GM12878 (cell line): ENCODE measurements around the gene FBF1. TPM values are rescaled to one million over a fixed set of nuclear protein-coding genes. Genes with fewer than 3 reads are reported as not detected.

Experiments
- EP300 ChIP-seq, 2 experiments: fragments of 150-350 bp in 1 of 2; IDR thresholded peaks; 2 replicates each; pipeline ENCODE4 v1.6.1; 2011 to 2012; ENCODE audit warnings: low read depth in 2 of 2, low read length in 2 of 2, borderline replicate concordance in 1 of 2, improper control_type of control experiment in 1 of 2, inconsistent platforms in 1 of 2; ENCODE audit not compliant: control insufficient read depth in 1 of 2
- KLF5 ChIP-seq: fragments of 450-650 bp; IDR thresholded peaks from 2 replicates; pipeline ENCODE4 v1.6.1; 2014; ENCODE audit warnings: mild to moderate bottlenecking; ENCODE audit not compliant: partially characterized antibody
- NFYA ChIP-seq: IDR thresholded peaks from 2 replicates; pipeline ENCODE4 v1.6.1; 2011; ENCODE audit warnings: low read depth, mild to moderate bottlenecking, low read length, improper control_type of control experiment, borderline replicate concordance
- NR2F1 ChIP-seq: fragments of 450-650 bp; conservative IDR thresholded peaks from 2 replicates; pipeline ENCODE4 v1.6.1; 2017; ENCODE audit warnings: mild to moderate bottlenecking
- RB1 ChIP-seq: fragments of 450-650 bp; formaldehyde crosslinking; IDR thresholded peaks from 2 replicates; pipeline ENCODE4 v1.6.1; 2017; ENCODE audit warnings: mild to moderate bottlenecking, borderline replicate concordance
- RCOR1 ChIP-seq: conservative IDR thresholded peaks from 2 replicates; pipeline ENCODE4 v1.6.1; 2012; ENCODE audit warnings: low read depth, low read length, improper control_type of control experiment
- SP1 ChIP-seq: IDR thresholded peaks from one replicate; pipeline ENCODE4 v1.6.1; 2011; ENCODE audit warnings: low read depth, low read length
- STAT1 ChIP-seq: fragments of 450-650 bp; conservative IDR thresholded peaks from 2 replicates; pipeline ENCODE4 v1.6.1; 2014; ENCODE audit warnings: antibody characterized with exemption, mild to moderate bottlenecking
- TCF7 ChIP-seq: IDR thresholded peaks from 2 replicates; pipeline ENCODE4 v1.6.1; 2014; ENCODE audit warnings: antibody characterized with exemption, borderline replicate concordance
- ZBED1 ChIP-seq: IDR thresholded peaks from 2 replicates; pipeline ENCODE4 v1.6.1; 2016; ENCODE audit warnings: borderline replicate concordance
- ZNF207 ChIP-seq: fragments of 450-650 bp; IDR thresholded peaks from 2 replicates; pipeline ENCODE4 v1.6.1; 2014; ENCODE audit warnings: antibody characterized with exemption, mild to moderate bottlenecking, borderline replicate concordance
- polyA plus RNA-seq, 11 experiments: library from polyadenylated mRNA; depleted of rRNA in 4 of 11; unstranded in 6 of 11; stranded (reverse) in 5 of 11; fragments of >200 nt; fragmentation: Nextera tagmentation in 4 of 11; fragmentation: Illumina TruSeq in 1 of 11; extraction: Ambion mirVana in 4 of 11; extraction: Trizol in 1 of 11; gene quantifications; 1 replicate in 1 of 11; 2 replicates in 10 of 11; pipeline versions ENCODE4 v1.2.1 to v1.2.3, GENCODE V29; 2011 to 2016; ENCODE audit warnings: inconsistent platforms in 2 of 11, missing spikeins in 2 of 11, low read depth in 1 of 11
- total RNA-seq, 4 experiments: library from RNA; depleted of rRNA in 3 of 4; stranded (reverse); fragments of >200 nt in 3 of 4; fragmentation: Illumina TruSeq in 1 of 4; extraction: Trizol in 1 of 4; gene quantifications; 2 replicates each; pipeline versions ENCODE4 v1.2.1 to v1.2.3, GENCODE V29; 2013 to 2021
- TF ChIP-seq, protein P1 (sequence below): fragments of 450-650 bp; IDR thresholded peaks from 2 replicates; pipeline ENCODE4 v1.6.1; 2017; ENCODE audit warnings: antibody characterized with exemption, mild to moderate bottlenecking, moderate library complexity
- TF ChIP-seq, protein P2 (sequence below): IDR thresholded peaks from 2 replicates; pipeline ENCODE4 v1.6.1; 2012; ENCODE audit warnings: improper control_type of control experiment, low read depth, low read length; ENCODE audit not compliant: insufficient replicate concordance
- TF ChIP-seq, protein P3 (sequence below): IDR thresholded peaks from 2 replicates; pipeline ENCODE4 v1.6.1; 2011; ENCODE audit warnings: borderline replicate concordance, low read depth, mild to moderate bottlenecking, moderate library complexity, mixed read lengths, low read length; ENCODE audit not compliant: insufficient read depth; ENCODE audit errors: extremely low read length
- TF ChIP-seq, protein P4 (sequence below): fragments of 450-650 bp; IDR thresholded peaks from 2 replicates; pipeline ENCODE4 v1.6.1; 2017; ENCODE audit warnings: mild to moderate bottlenecking, low read depth, inconsistent platforms; ENCODE audit not compliant: poor library complexity, severe bottlenecking
- TF ChIP-seq, protein P5 (sequence below): IDR thresholded peaks from 2 replicates; pipeline ENCODE4 v1.6.1; 2011; ENCODE audit warnings: low read depth, low read length, improper control_type of control experiment, borderline replicate concordance

FBF1 gene
- total and polyA plus RNA-seq, 10 of the 15 experiments (the other 5 are each of a cell fraction or from before 2014, with no cell fraction given), result 0.29 to 15.0 (median 7.0) TPM

DNA sequence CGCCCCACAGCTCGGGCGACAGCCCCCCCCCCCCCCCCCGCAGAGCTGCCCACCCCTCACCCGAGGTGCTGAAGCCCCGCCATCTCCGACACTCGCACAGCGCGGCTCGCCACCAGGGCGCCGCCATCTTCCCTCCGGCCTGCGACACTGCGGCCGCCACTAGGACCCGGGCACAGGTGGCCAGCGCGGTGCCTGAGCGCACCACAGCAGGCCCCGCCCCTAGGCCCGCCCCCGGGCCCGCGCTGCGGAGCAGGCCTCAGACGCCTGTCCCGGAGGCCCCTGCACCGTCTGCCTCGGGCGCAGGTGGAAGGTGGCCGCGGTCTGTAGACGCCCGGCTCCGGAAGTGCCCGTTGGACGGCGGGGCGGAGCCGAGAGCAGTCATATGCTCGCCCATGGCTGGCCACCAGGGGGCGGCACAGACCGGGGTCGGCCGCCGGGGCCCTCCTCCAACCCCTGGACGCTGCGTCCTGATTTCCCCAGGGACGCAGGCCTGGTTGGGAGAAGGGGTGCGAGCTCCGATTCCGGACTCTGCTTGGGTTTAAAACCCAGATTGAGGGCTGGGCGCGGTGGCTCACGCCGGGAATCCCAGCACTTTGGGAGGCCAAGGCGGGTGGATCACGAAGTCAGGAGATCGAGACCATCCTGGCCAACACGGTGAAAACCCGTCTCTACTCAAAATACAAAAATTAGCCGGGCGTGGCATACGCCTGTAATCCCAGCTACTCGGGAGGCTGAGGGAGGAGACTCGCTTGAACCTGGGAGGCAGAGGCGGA is 35.9 kb downstream of the FBF1 start, which contains the start of gene MRPL38 (continued):
- TF ChIP-seq, protein P1, sequence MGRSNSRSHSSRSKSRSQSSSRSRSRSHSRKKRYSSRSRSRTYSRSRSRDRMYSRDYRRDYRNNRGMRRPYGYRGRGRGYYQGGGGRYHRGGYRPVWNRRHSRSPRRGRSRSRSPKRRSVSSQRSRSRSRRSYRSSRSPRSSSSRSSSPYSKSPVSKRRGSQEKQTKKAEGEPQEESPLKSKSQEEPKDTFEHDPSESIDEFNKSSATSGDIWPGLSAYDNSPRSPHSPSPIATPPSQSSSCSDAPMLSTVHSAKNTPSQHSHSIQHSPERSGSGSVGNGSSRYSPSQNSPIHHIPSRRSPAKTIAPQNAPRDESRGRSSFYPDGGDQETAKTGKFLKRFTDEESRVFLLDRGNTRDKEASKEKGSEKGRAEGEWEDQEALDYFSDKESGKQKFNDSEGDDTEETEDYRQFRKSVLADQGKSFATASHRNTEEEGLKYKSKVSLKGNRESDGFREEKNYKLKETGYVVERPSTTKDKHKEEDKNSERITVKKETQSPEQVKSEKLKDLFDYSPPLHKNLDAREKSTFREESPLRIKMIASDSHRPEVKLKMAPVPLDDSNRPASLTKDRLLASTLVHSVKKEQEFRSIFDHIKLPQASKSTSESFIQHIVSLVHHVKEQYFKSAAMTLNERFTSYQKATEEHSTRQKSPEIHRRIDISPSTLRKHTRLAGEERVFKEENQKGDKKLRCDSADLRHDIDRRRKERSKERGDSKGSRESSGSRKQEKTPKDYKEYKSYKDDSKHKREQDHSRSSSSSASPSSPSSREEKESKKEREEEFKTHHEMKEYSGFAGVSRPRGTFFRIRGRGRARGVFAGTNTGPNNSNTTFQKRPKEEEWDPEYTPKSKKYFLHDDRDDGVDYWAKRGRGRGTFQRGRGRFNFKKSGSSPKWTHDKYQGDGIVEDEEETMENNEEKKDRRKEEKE, result no peak
- TF ChIP-seq TCF7, result no peak
- TF ChIP-seq SP1, result peak; percentile 55
- TF ChIP-seq STAT1, result peak; percentile 92; the same call in 1 of the 2 replicates
- no peak for TF ChIP-seq NFYA
- peak; percentile 97 for TF ChIP-seq ZNF207
- TF ChIP-seq ZBED1, result no peak
- no peak; a peak in 1 of 4 replicates for TF ChIP-seq EP300 (IDR thresholded peaks at IDR 0.05; ENCODE audit: borderline replicate concordance in 1 of 2, control insufficient read depth in 1 of 2, low read depth in 2 of 2, low read length in 2 of 2)
- peak; percentile 98 for TF ChIP-seq RB1
- TF ChIP-seq, protein P2, sequence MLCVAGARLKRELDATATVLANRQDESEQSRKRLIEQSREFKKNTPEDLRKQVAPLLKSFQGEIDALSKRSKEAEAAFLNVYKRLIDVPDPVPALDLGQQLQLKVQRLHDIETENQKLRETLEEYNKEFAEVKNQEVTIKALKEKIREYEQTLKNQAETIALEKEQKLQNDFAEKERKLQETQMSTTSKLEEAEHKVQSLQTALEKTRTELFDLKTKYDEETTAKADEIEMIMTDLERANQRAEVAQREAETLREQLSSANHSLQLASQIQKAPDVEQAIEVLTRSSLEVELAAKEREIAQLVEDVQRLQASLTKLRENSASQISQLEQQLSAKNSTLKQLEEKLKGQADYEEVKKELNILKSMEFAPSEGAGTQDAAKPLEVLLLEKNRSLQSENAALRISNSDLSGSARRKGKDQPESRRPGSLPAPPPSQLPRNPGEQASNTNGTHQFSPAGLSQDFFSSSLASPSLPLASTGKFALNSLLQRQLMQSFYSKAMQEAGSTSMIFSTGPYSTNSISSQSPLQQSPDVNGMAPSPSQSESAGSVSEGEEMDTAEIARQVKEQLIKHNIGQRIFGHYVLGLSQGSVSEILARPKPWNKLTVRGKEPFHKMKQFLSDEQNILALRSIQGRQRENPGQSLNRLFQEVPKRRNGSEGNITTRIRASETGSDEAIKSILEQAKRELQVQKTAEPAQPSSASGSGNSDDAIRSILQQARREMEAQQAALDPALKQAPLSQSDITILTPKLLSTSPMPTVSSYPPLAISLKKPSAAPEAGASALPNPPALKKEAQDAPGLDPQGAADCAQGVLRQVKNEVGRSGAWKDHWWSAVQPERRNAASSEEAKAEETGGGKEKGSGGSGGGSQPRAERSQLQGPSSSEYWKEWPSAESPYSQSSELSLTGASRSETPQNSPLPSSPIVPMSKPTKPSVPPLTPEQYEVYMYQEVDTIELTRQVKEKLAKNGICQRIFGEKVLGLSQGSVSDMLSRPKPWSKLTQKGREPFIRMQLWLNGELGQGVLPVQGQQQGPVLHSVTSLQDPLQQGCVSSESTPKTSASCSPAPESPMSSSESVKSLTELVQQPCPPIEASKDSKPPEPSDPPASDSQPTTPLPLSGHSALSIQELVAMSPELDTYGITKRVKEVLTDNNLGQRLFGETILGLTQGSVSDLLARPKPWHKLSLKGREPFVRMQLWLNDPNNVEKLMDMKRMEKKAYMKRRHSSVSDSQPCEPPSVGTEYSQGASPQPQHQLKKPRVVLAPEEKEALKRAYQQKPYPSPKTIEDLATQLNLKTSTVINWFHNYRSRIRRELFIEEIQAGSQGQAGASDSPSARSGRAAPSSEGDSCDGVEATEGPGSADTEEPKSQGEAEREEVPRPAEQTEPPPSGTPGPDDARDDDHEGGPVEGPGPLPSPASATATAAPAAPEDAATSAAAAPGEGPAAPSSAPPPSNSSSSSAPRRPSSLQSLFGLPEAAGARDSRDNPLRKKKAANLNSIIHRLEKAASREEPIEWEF, result no peak
- TF ChIP-seq NR2F1, result peak; percentile 85
- TF ChIP-seq, protein P3, sequence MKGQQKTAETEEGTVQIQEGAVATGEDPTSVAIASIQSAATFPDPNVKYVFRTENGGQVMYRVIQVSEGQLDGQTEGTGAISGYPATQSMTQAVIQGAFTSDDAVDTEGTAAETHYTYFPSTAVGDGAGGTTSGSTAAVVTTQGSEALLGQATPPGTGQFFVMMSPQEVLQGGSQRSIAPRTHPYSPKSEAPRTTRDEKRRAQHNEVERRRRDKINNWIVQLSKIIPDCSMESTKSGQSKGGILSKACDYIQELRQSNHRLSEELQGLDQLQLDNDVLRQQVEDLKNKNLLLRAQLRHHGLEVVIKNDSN, result no peak
- TF ChIP-seq, protein P4, sequence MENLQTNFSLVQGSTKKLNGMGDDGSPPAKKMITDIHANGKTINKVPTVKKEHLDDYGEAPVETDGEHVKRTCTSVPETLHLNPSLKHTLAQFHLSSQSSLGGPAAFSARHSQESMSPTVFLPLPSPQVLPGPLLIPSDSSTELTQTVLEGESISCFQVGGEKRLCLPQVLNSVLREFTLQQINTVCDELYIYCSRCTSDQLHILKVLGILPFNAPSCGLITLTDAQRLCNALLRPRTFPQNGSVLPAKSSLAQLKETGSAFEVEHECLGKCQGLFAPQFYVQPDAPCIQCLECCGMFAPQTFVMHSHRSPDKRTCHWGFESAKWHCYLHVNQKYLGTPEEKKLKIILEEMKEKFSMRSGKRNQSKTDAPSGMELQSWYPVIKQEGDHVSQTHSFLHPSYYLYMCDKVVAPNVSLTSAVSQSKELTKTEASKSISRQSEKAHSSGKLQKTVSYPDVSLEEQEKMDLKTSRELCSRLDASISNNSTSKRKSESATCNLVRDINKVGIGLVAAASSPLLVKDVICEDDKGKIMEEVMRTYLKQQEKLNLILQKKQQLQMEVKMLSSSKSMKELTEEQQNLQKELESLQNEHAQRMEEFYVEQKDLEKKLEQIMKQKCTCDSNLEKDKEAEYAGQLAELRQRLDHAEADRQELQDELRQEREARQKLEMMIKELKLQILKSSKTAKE, result no peak
- TF ChIP-seq, protein P5, sequence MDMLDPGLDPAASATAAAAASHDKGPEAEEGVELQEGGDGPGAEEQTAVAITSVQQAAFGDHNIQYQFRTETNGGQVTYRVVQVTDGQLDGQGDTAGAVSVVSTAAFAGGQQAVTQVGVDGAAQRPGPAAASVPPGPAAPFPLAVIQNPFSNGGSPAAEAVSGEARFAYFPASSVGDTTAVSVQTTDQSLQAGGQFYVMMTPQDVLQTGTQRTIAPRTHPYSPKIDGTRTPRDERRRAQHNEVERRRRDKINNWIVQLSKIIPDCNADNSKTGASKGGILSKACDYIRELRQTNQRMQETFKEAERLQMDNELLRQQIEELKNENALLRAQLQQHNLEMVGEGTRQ, result no peak
- TF ChIP-seq RCOR1, result 0 out of 2 replicates have a peak, but pooled peaks have one; percentile 43
- TF ChIP-seq KLF5, result no peak
